Keratinocyte (primary cell): ENCODE data around the gene NMNAT2. TPM values are rescaled to one million over a fixed set of nuclear protein-coding genes. Genes with fewer than 3 reads are reported as not detected.

Experiments
- DNase-seq: peaks from one replicate; pipeline ENCODE4 v3.0.0-alpha.2; 2011; ENCODE audit warnings: low read depth, missing footprints, low spot score
- FAIRE-seq: peaks from 2 replicates; lab custom pipeline; 2011; peaks lifted over from hg19 to GRCh38; lab: Jason Lieb, UNC
- H2AFZ ChIP-seq: 2 replicates; pipeline ENCODE4 v1.6.0; 2012; ENCODE audit warnings: low read length, control low read depth, inconsistent platforms; ENCODE audit not compliant: control insufficient read depth
- H3K27ac ChIP-seq: 2 replicates; pipeline ENCODE4 v1.5.1; 2011; ENCODE audit warnings: low read length; ENCODE audit not compliant: control insufficient read depth, insufficient read depth
- H3K27me3 ChIP-seq: 3 replicates; pipeline ENCODE4 v1.6.0; 2011; ENCODE audit warnings: low read length; ENCODE audit not compliant: control insufficient read depth, insufficient read depth; ENCODE audit errors: extremely low read depth
- H3K36me3 ChIP-seq, 2 experiments: 2 replicates in 1 of 2; 3 replicates in 1 of 2; pipeline ENCODE4 v1.5.1; 2011; ENCODE audit warnings: low read length in 2 of 2, mild to moderate bottlenecking in 1 of 2; ENCODE audit not compliant: control insufficient read depth in 2 of 2, insufficient read depth in 2 of 2; ENCODE audit errors: extremely low read depth in 1 of 2
- H3K4me1 ChIP-seq: 3 replicates; pipeline ENCODE4 v1.5.1; 2011; ENCODE audit warnings: low read length; ENCODE audit not compliant: control insufficient read depth, insufficient read depth; ENCODE audit errors: extremely low read depth
- H3K4me2 ChIP-seq: 3 replicates; pipeline ENCODE4 v1.6.0; 2011; ENCODE audit warnings: low read depth, low read length; ENCODE audit not compliant: control insufficient read depth, insufficient read depth; ENCODE audit errors: extremely low read depth
- H3K4me3 ChIP-seq, 3 experiments: fragments of 200-600 bp in 1 of 3; sonication (generic) in 1 of 3; 2 replicates in 2 of 3; 3 replicates in 1 of 3; pipeline ENCODE4 v1.5.1; 2011 to 2016; ENCODE audit warnings: low read length in 3 of 3, mild to moderate bottlenecking in 3 of 3, control low read depth in 2 of 3, inconsistent platforms in 1 of 3, low read depth in 1 of 3, mixed read lengths in 1 of 3, mixed run types in 1 of 3, moderate library complexity in 1 of 3; ENCODE audit not compliant: control insufficient read depth in 2 of 3, insufficient read depth in 2 of 3; ENCODE audit errors: extremely low read depth in 1 of 3
- H3K79me2 ChIP-seq: 2 replicates; pipeline ENCODE4 v1.6.0; 2012; ENCODE audit warnings: low read length; ENCODE audit not compliant: control insufficient read depth, insufficient read depth
- H3K9ac ChIP-seq: 3 replicates; pipeline ENCODE4 v1.6.0; 2011; ENCODE audit warnings: low read length; ENCODE audit not compliant: control insufficient read depth, insufficient read depth; ENCODE audit errors: extremely low read depth
- H3K9me1 ChIP-seq: 3 replicates; pipeline ENCODE4 v1.6.0; 2011; ENCODE audit warnings: low read length; ENCODE audit not compliant: control insufficient read depth, insufficient read depth; ENCODE audit errors: extremely low read depth
- H3K9me3 ChIP-seq: 2 replicates; pipeline ENCODE4 v1.5.1; 2012; ENCODE audit warnings: low read depth, low read length; ENCODE audit not compliant: control insufficient read depth
- H4K20me1 ChIP-seq: 3 replicates; pipeline ENCODE4 v1.6.0; 2011; ENCODE audit warnings: low read length; ENCODE audit not compliant: control insufficient read depth, insufficient read depth; ENCODE audit errors: extremely low read depth
- EZH2 ChIP-seq: IDR thresholded peaks from one replicate; pipeline ENCODE4 v1.6.1; 2012; ENCODE audit warnings: inconsistent platforms, mild to moderate bottlenecking, low read length, moderate library complexity
- dilution Hi-C: fragments of 300-500 bp; cut with MboI; formaldehyde crosslinking; loops from one replicate; pipeline ENCODE4 v1.7.0; 2020; ENCODE audit warnings: low sequenced_read_pairs; ENCODE audit not compliant: extremely low pct_ligation_motif_present
- polyA plus RNA-seq, 5 experiments: library from polyadenylated mRNA; depleted of rRNA in 3 of 5; stranded (reverse) in 3 of 5; stranded (forward) in 1 of 5; unstranded in 1 of 5; fragments of >200 nt; gene quantifications; 1 replicate in 1 of 5; 2 replicates in 3 of 5; 3 replicates in 1 of 5; pipeline versions ENCODE4 v1.2.1 to v1.2.3, GENCODE V29; 2011 to 2012; ENCODE audit warnings: missing spikeins in 2 of 5, low read depth in 1 of 5, low replicate concordance in 1 of 5
- TF ChIP-seq, protein P1 (sequence below), 3 experiments: IDR thresholded peaks in 1 of 3; conservative IDR thresholded peaks in 1 of 3; optimal IDR thresholded peaks in 1 of 3; 2 replicates in 2 of 3; 3 replicates in 1 of 3; pipeline versions ENCODE3 to v1.5.1; 2011; ENCODE audit warnings: low read length in 3 of 3, mild to moderate bottlenecking in 3 of 3, moderate library complexity in 2 of 3, control low read depth in 1 of 3, inconsistent platforms in 1 of 3; ENCODE audit not compliant: insufficient read depth in 2 of 3; ENCODE audit errors: extremely low read depth in 1 of 3

Gene NMNAT2
- polyA plus RNA-seq, 1 donor (not counting 4 experiments of a cell fraction or from before 2014, with no cell fraction given), result 0.72 TPM

DNA sequence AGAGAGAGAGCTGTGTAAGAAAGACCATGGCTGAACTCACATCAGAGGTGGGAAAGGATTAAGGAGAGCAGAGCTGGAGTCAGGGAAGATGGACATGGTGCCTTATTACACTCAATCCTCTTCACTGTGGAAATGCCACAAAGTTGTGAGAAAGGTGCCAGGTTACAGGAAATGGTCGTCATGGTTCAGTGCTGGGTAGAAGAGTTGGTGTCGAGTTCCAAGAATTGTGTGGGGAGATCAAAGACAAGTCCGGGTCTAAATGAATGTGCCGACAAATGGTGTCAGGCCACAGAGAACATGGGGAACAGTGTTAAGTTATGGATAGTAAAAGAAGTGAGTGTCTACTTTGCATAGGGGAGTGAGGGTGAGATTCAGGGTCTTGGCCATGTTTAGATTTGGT is 191.2 kb downstream of the NMNAT2 start:
- no peak overlapping the region for H3K4me3 ChIP-seq
- no peaks in the 10 kb centered on the region for H3K79me2 ChIP-seq
- no peak for FAIRE-seq
- peaks cover 33% of the 10 kb centered on the region for H3K4me1 ChIP-seq
- H3K9me1 ChIP-seq, result no peaks in the 10 kb centered on the region
- H3K9me3 ChIP-seq, result no peaks in the 10 kb centered on the region
- H4K20me1 ChIP-seq, result peaks cover 11% of the 10 kb centered on the region
- no peak for TF ChIP-seq EZH2
- TF ChIP-seq, protein P1, sequence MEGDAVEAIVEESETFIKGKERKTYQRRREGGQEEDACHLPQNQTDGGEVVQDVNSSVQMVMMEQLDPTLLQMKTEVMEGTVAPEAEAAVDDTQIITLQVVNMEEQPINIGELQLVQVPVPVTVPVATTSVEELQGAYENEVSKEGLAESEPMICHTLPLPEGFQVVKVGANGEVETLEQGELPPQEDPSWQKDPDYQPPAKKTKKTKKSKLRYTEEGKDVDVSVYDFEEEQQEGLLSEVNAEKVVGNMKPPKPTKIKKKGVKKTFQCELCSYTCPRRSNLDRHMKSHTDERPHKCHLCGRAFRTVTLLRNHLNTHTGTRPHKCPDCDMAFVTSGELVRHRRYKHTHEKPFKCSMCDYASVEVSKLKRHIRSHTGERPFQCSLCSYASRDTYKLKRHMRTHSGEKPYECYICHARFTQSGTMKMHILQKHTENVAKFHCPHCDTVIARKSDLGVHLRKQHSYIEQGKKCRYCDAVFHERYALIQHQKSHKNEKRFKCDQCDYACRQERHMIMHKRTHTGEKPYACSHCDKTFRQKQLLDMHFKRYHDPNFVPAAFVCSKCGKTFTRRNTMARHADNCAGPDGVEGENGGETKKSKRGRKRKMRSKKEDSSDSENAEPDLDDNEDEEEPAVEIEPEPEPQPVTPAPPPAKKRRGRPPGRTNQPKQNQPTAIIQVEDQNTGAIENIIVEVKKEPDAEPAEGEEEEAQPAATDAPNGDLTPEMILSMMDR (optimal IDR thresholded peaks at IDR 0.05 in 1 of 3, IDR thresholded peaks at IDR 0.05 in 1 of 3, conservative IDR thresholded peaks at IDR 0.05 in 1 of 3; ENCODE audit: extremely low read depth in 1 of 3, insufficient read depth in 2 of 3, low read length in 3 of 3), result no peak
- H2AFZ ChIP-seq, result no peak overlapping the region
- DNase-seq, result no peak
- H3K27me3 ChIP-seq, result no peaks in the 10 kb centered on the region
- no peak overlapping the region for H3K4me2 ChIP-seq
- dilution Hi-C loops, result no loop called here
- H3K27ac ChIP-seq, result no peak overlapping the region
- no peak overlapping the region for H3K9ac ChIP-seq
- peaks cover 61 to 77% of the 10 kb centered on the region in 2 experiments for H3K36me3 ChIP-seq

DNA sequence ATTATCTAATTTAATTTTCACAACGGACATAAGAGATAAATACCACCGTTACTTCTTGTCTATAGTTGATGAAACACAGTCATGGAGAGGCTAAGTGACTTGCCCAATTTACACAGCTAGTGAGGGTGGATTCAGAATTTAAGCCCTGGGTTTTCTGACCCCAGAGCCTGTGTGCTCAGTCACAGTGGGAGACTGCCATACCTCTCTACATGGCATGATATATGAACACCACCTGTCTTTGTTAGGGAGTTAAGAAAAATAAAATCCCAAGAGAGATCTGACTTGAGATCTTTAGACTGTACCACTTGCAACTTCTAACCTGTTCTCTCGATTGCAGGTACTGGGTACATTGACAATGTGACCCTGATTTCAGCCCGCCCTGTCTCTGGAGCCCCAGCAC is 191.8 kb downstream of the NMNAT2 start:
- H3K4me3 ChIP-seq, result no peak overlapping the region
- H3K9ac ChIP-seq, result no peak overlapping the region
- no peaks in the 10 kb centered on the region for H3K9me3 ChIP-seq
- H3K4me2 ChIP-seq, result no peak overlapping the region
- no peaks in the 10 kb centered on the region for H3K27me3 ChIP-seq
- DNase-seq (no peak), FAIRE-seq (no peak)
- H4K20me1 ChIP-seq, result peaks cover 11% of the 10 kb centered on the region
- dilution Hi-C loops, result no loop called here
- H3K9me1 ChIP-seq, result no peaks in the 10 kb centered on the region
- no peak overlapping the region for H3K27ac ChIP-seq
- peaks cover 63 to 77% of the 10 kb centered on the region in 2 experiments for H3K36me3 ChIP-seq
- H3K4me1 ChIP-seq, result peaks cover 28% of the 10 kb centered on the region
- TF ChIP-seq EZH2, result no peak
- TF ChIP-seq, protein P1 (optimal IDR thresholded peaks at IDR 0.05 in 1 of 3, IDR thresholded peaks at IDR 0.05 in 1 of 3, conservative IDR thresholded peaks at IDR 0.05 in 1 of 3; ENCODE audit: extremely low read depth in 1 of 3, insufficient read depth in 2 of 3, low read length in 3 of 3), result no peak
- H2AFZ ChIP-seq, result no peak overlapping the region
- no peaks in the 10 kb centered on the region for H3K79me2 ChIP-seq
